ENCODE results near the gene STXBP5. TPM values are rescaled to one million over a fixed set of nuclear protein-coding genes. Genes with fewer than 3 reads are reported as not detected.

STXBP5 gene
- total RNA-seq, 4 donors from 2014 or later, result 18.1 to 22.1 (median 20.0) TPM

DNA sequence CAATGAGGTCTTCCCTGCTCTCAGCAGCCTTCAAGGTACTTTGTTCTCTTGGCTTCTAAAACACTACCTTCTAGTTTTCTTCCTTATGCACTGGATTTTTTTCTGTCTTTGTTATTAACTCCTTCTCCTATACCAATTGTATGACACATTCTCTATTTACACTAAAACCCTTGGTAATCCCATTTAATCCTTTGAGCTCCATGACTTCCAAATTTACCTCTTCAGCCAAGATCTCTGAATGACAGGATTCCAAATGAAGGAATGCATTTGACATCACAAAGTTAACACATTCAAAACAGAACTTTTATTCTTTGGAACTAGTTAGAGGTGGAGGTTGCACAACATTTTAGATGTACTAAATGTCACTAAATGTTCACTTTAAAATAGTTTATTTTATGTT, 217.7 kb downstream of the STXBP5 start:
- H3K27me3 ChIP-seq, result no peaks in the 10 kb centered on the region
- no peak overlapping the region for H3K4me3 ChIP-seq
- no peaks in the 10 kb centered on the region for H3K36me3 ChIP-seq
- no peaks in the 10 kb centered on the region for H3K4me1 ChIP-seq
- H3K9me3 ChIP-seq, result peaks cover 0 to 5% (median 0%) of the 10 kb centered on the region in 4 donors
- DNase-seq (ENCODE audit: extremely low spot score), result no peak
- intact Hi-C loops (cut with DNase I), result no loop called here
- H3K27ac ChIP-seq (replicated peaks in 1 of 4), result no peak overlapping the region
- TF ChIP-seq, protein P1, sequence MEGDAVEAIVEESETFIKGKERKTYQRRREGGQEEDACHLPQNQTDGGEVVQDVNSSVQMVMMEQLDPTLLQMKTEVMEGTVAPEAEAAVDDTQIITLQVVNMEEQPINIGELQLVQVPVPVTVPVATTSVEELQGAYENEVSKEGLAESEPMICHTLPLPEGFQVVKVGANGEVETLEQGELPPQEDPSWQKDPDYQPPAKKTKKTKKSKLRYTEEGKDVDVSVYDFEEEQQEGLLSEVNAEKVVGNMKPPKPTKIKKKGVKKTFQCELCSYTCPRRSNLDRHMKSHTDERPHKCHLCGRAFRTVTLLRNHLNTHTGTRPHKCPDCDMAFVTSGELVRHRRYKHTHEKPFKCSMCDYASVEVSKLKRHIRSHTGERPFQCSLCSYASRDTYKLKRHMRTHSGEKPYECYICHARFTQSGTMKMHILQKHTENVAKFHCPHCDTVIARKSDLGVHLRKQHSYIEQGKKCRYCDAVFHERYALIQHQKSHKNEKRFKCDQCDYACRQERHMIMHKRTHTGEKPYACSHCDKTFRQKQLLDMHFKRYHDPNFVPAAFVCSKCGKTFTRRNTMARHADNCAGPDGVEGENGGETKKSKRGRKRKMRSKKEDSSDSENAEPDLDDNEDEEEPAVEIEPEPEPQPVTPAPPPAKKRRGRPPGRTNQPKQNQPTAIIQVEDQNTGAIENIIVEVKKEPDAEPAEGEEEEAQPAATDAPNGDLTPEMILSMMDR (IDR thresholded peaks at IDR 0.05), result no peak
- TF ChIP-seq EP300 (IDR thresholded peaks at IDR 0.05) (no peak), POLR2AphosphoS5 (IDR thresholded peaks at IDR 0.05) (no peak), POLR2A (IDR thresholded peaks at IDR 0.05; ENCODE audit: low read depth) (no peak)

DNA sequence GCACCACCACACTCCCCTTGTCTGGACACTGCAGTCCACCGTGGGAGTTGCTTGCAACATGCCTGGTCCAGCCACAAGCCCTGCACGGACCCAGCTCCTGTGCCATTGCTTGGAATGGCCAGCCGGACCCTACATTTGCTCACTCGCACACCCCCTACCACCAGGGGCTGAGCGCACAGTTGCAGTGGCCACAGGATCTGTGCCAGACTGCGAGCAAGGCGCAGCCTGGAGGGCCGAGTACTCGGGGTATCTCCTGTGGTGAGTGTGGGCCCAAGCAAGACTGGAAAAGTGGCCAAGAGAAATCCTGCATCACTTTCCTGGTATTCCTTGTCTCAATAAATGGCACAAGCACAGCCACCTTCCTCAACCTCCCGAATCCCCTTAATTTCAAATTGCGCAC, 218.9 kb downstream of the STXBP5 start:
- Histone ChIP-seq H3K4me1 (no peaks in the 10 kb centered on the region), H3K27me3 (no peaks in the 10 kb centered on the region), H3K9me3 (peaks cover 0 to 5% (median 0%) of the 10 kb centered on the region in 4 donors), H3K27ac (replicated peaks in 1 of 4) (no peak overlapping the region), H3K4me3 (no peak overlapping the region), H3K36me3 (no peaks in the 10 kb centered on the region)
- intact Hi-C loops (cut with DNase I), result no loop called here
- TF ChIP-seq, protein P1 (IDR thresholded peaks at IDR 0.05), result no peak
- no peak for TF ChIP-seq POLR2AphosphoS5 (IDR thresholded peaks at IDR 0.05)
- WGBS, result 90% methylated on average over 11 of the region's 11 CpGs
- DNase-seq (ENCODE audit: extremely low spot score), result no peak

DNA sequence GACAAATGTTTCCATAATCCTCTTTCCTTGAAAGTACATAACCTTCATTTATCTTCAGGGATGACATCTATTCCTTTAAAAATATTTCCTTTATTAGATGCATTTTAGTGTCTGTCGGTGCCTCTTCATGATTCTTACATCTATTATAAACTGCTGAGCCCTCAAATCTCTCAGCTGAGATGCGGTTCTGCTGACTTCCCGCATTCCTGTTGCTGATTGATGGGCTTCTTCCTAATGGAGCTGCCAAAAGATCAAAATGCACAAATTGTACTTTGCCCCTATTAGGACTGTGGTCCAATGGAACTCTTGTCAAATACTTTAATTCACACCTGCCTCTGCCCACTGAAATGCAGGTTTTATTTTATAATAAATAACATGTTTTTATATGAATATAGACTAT, 225.6 kb downstream of the STXBP5 start:
- peaks cover 0 to 10% (median 4%) of the 10 kb centered on the region in 4 donors for H3K4me1 ChIP-seq
- intact Hi-C loops (cut with DNase I), result no loop called here
- no peaks in the 10 kb centered on the region for H3K36me3 ChIP-seq
- 35% methylated on average over 3 of the region's 3 CpGs for WGBS
- no peak overlapping the region for H3K27ac ChIP-seq (replicated peaks in 1 of 4)
- no peak for DNase-seq (ENCODE audit: extremely low spot score)
- H3K9me3 ChIP-seq, result peaks cover 0 to 5% (median 0%) of the 10 kb centered on the region in 4 donors
- H3K4me3 ChIP-seq, result no peak overlapping the region
- no peaks in the 10 kb centered on the region for H3K27me3 ChIP-seq
- TF ChIP-seq POLR2A (IDR thresholded peaks at IDR 0.05; ENCODE audit: low read depth) (no peak), EP300 (IDR thresholded peaks at IDR 0.05) (no peak), POLR2AphosphoS5 (IDR thresholded peaks at IDR 0.05) (no peak)
- TF ChIP-seq, protein P1 (IDR thresholded peaks at IDR 0.05), result no peak

DNA sequence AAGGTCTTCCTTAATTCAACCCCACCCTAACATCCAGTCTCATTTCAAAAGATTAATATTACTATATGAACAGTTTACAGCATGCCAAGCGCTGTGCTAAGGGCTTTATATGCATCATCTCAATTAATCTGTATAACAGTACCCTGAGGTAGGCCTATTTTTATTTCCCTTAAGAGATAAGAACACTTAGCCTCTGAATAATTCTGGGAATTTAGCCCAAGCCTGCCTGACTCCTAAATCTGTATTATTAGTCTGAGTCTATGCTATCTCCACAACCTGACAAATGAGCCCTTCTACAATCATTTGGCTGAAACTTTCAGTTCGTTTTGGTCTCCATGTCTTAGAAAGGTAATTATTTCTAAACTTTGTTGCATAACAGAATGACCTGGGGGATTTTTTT, 226.6 kb downstream of the STXBP5 start:
- intact Hi-C loops (cut with DNase I), result no loop called here
- Histone ChIP-seq H3K36me3 (no peaks in the 10 kb centered on the region), H3K27me3 (no peaks in the 10 kb centered on the region), H3K27ac (replicated peaks in 1 of 4) (no peak overlapping the region), H3K9me3 (no peaks in the 10 kb centered on the region), H3K4me1 (peaks cover 0 to 10% (median 4%) of the 10 kb centered on the region in 4 donors), H3K4me3 (no peak overlapping the region)
- DNase-seq (ENCODE audit: extremely low spot score), result no peak
- WGBS, result 86% methylated on average over 2 of the region's 2 CpGs
- TF ChIP-seq POLR2AphosphoS5 (IDR thresholded peaks at IDR 0.05) (no peak), POLR2A (IDR thresholded peaks at IDR 0.05; ENCODE audit: low read depth) (no peak), EP300 (IDR thresholded peaks at IDR 0.05) (no peak)
- TF ChIP-seq, protein P1 (IDR thresholded peaks at IDR 0.05), result no peak

DNA sequence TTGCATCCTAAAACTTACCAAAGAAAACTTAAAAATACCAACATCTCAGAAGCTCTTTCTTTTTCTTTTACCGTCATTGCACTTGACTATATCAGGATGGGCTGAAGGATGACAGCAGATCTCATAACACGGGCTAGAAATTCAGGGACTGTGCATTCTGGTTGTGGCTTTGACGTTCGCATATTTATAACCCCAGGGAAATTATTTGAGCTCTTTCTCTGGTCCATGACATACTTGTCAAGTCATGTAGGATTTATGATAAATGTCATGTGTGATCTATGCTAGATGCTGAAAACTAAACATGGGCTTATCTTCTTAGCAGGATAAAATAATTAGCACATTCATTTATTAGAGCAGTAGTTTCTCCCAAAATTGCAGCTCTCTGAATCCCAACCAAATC, 229.9 kb downstream of the STXBP5 start:
- H3K36me3 ChIP-seq, result no peaks in the 10 kb centered on the region
- DNase-seq (ENCODE audit: extremely low spot score), result no peak
- WGBS, result 88% methylated on average over 4 of the region's 4 CpGs
- intact Hi-C loops (cut with DNase I), result no loop called here
- TF ChIP-seq POLR2AphosphoS5 (IDR thresholded peaks at IDR 0.05), result no peak
- peaks cover 0 to 6% (median 0%) of the 10 kb centered on the region in 4 donors for H3K27me3 ChIP-seq
- H3K4me3 ChIP-seq, result no peak overlapping the region
- H3K27ac ChIP-seq (replicated peaks in 1 of 4), result no peak overlapping the region
- no peaks in the 10 kb centered on the region for H3K9me3 ChIP-seq
- peaks cover 0 to 10% (median 4%) of the 10 kb centered on the region in 4 donors for H3K4me1 ChIP-seq

Data from esophagus muscularis mucosa (tissue), 4 donors.